Measurements from ENCODE around the gene CUL3. TPM values are rescaled to one million over a fixed set of nuclear protein-coding genes. Genes with fewer than 3 reads are reported as not detected.

The CUL3 gene
- total RNA-seq, 2 donors from 2014 or later: 26.5 to 33.3 TPM

GRCh38 chr2:224580248-224580647 is 4.9 kb downstream of the CUL3 start:
- WGBS, 2 donors: 90 to 92% methylated on average over 12 of the region's 12 CpGs
- Histone ChIP-seq H3K4me3 (no peak overlapping the region), H3K36me3 (replicated peaks in 1 of 2; ENCODE audit: insufficient read depth in 1 of 2, low read depth in 2 of 2) (no peaks in the 10 kb centered on the region), H3K9me3 (no peaks in the 10 kb centered on the region), H3K27me3 (no peaks in the 10 kb centered on the region), H3K4me1 (peaks cover 64% of the 10 kb centered on the region), H3K27ac (no peak overlapping the region)
- intact Hi-C loops (cut with DNase I): no loop called here
- DNase-seq (no peak), ATAC-seq (no peak)
- TF ChIP-seq CTCF (IDR thresholded peaks at IDR 0.05): no peak
- no peak for TF ChIP-seq POLR2A (IDR thresholded peaks at IDR 0.05)

DNA sequence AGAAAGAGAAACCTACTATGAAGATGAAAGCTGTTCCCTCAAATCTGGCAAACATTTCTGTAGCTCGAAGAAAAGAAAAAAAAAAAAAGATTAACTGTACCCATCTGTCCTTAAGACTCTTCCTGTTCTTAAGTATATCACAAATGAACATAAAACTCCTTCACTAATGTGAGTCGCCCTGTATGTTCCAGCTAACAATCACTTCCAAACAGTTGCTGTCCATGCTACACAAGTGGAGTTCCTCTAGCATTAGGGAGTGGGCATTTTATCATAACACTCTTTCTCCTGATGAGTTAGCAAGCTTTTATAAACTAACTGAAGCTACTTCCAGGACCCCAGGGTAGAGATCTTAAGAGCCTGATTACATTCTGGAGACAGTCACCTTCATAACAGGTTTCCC is 5.8 kb downstream of the CUL3 start:
- peaks cover 73% of the 10 kb centered on the region for H3K4me1 ChIP-seq
- 23 to 37% methylated on average over 2 of the region's 2 CpGs for WGBS, 2 donors
- H3K9me3 ChIP-seq: no peaks in the 10 kb centered on the region
- no peak overlapping the region for H3K27ac ChIP-seq
- ATAC-seq (no peak), DNase-seq (no peak)
- no peaks in the 10 kb centered on the region for H3K27me3 ChIP-seq
- TF ChIP-seq POLR2A (IDR thresholded peaks at IDR 0.05) (no peak), CTCF (IDR thresholded peaks at IDR 0.05) (no peak)
- no peak overlapping the region for H3K4me3 ChIP-seq
- H3K36me3 ChIP-seq (replicated peaks in 1 of 2; ENCODE audit: insufficient read depth in 1 of 2, low read depth in 2 of 2): no peaks in the 10 kb centered on the region
- intact Hi-C loops (cut with DNase I): no loop called here

- DNase-seq (no peak), ATAC-seq (no peak)
- Histone ChIP-seq H3K27me3 (no peaks in the 10 kb centered on the region), H3K9me3 (no peaks in the 10 kb centered on the region), H3K4me3 (no peak overlapping the region), H3K27ac (no peak overlapping the region), H3K4me1 (peaks cover 62% of the 10 kb centered on the region), H3K36me3 (replicated peaks in 1 of 2; ENCODE audit: insufficient read depth in 1 of 2, low read depth in 2 of 2) (no peaks in the 10 kb centered on the region)
- intact Hi-C loops (cut with DNase I): no loop called here
- TF ChIP-seq CTCF (IDR thresholded peaks at IDR 0.05) (no peak), POLR2A (IDR thresholded peaks at IDR 0.05) (no peak)
- 64 to 73% methylated on average over 2 of the region's 2 CpGs for WGBS, 2 donors
Observed at GRCh38 chr2:224577541-224577940, 7.6 kb downstream of the CUL3 start.

DNA sequence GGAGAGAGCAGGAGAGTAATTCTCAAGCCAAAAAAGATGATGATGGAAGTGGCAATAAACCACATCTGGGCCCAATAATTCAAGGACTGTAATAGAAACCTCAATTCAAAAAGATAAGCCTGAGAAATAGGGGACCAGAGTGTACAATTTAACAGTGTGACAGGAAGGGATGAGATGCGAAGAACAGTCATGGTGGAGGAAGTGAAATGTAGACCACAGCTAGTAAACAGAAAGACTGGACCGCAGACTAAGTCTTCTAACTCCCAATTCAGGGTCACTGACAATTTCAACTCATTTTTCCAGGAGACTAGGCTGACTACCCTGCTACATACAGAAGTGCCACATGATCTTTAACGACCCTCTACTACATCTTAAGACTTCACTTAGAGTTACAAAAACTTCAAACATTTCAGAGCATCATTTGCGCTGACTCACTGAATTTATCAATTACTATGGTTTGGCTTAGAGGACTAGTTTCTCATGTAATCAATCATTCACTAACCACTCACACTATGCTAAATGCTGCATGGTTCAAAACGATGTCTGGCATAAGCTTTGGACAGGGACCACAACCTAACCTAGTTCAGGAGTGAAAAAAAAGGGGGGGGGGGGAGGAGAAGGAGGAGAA is 9.0 kb downstream of the CUL3 start:
- 69 to 71% methylated on average over 5 of the region's 5 CpGs for WGBS, 2 donors
- H3K9me3 ChIP-seq: no peaks in the 10 kb centered on the region
- peaks cover 67% of the 10 kb centered on the region for H3K4me1 ChIP-seq
- no peaks in the 10 kb centered on the region for H3K36me3 ChIP-seq (replicated peaks in 1 of 2; ENCODE audit: insufficient read depth in 1 of 2, low read depth in 2 of 2)
- H3K4me3 ChIP-seq: no peak overlapping the region
- ATAC-seq (no peak), DNase-seq (no peak)
- TF ChIP-seq CTCF (IDR thresholded peaks at IDR 0.05): no peak
- TF ChIP-seq POLR2A (IDR thresholded peaks at IDR 0.05): no peak
- intact Hi-C loops (cut with DNase I): no loop called here
- no peaks in the 10 kb centered on the region for H3K27me3 ChIP-seq
- no peak overlapping the region for H3K27ac ChIP-seq

DNA sequence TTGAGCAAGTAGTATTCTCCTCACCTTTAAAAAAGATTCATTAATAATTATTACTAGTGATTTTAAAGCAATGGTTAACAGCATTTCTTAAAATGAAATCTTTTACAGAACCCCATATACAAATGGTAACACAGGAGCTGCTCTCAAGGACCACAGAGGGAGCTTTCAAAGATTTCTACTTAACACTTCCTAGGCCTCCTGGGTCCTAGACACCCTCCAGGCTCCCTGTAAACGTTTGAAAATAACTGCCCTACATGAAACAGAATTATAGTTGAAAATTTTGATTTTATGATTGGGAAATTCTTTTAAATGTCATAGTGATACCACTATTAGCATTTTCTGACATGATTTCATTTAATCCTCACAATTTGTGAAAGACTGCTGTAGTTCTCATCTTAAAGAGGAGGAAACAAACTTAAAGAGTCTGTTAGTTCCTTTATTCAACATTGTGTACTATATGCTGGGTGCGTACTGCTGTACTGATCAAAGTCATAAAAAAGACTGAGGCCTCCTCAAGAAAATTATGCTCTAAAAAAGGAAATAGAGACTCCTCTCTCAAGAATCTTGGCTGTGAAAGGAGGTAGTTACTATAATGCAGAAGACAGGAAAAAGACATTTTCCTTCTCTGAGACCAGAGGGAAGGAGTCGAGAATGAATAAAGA is 10.6 kb downstream of the CUL3 start:
- TF ChIP-seq CTCF (IDR thresholded peaks at IDR 0.05) (no peak), POLR2A (IDR thresholded peaks at IDR 0.05) (no peak)
- Histone ChIP-seq H3K36me3 (replicated peaks in 1 of 2; ENCODE audit: insufficient read depth in 1 of 2, low read depth in 2 of 2) (no peaks in the 10 kb centered on the region), H3K9me3 (no peaks in the 10 kb centered on the region), H3K27ac (no peak overlapping the region), H3K4me1 (peaks cover 71% of the 10 kb centered on the region), H3K4me3 (no peak overlapping the region), H3K27me3 (no peaks in the 10 kb centered on the region)
- intact Hi-C loops (cut with DNase I): no loop called here
- no peak for DNase-seq
- WGBS, 2 donors: 33 to 38% methylated on average over 3 of the region's 3 CpGs
- ATAC-seq: no peak

Data from body of pancreas (tissue), 4 donors.